PC-9 (cell line): ENCODE data around the gene C10orf67.

Experiments used
- EZH2 ChIP-seq: fragments of 200-600 bp; sonication (generic); IDR thresholded peaks from 2 replicates; pipeline ENCODE4 v1.8.0; 2017; ENCODE audit warnings: antibody characterized with exemption, low read depth
- TF ChIP-seq, protein P1 (sequence below): fragments of 200-600 bp; sonication (generic); conservative IDR thresholded peaks from 2 replicates; pipeline ENCODE4 v1.6.1; 2017; ENCODE audit warnings: mixed run types, antibody characterized with exemption, mild to moderate bottlenecking, moderate library complexity

DNA sequence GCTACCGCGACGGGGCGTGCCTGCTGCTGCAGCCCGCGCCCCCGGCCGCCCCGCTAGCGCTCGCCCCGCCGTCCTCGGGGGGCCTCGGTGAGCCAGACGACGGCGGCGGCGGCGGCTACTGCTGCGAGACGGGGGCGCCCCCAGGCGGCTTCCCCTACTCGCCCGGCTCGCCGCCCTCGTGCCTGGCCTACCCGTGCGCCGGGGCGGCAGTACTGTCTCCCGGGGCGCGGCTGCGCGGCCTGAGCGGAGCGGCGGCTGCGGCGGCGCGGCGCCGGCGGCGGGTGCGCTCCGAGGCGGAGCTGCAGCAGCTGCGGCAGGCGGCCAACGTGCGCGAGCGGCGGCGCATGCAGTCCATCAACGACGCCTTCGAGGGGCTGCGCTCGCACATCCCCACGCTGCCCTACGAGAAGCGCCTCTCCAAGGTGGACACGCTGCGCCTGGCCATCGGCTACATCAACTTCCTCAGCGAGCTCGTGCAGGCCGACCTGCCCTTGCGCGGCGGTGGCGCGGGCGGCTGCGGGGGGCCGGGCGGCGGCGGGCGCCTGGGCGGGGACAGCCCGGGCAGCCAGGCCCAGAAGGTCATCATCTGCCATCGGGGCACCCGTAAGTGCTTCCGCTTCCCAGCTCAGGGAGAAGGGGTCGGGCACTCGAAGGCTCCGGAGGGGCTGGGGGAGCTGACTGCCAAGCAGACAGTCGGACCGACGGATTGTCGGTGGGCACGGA lies 151.7 kb downstream of the C10orf67 start:
- TF ChIP-seq, protein P1, sequence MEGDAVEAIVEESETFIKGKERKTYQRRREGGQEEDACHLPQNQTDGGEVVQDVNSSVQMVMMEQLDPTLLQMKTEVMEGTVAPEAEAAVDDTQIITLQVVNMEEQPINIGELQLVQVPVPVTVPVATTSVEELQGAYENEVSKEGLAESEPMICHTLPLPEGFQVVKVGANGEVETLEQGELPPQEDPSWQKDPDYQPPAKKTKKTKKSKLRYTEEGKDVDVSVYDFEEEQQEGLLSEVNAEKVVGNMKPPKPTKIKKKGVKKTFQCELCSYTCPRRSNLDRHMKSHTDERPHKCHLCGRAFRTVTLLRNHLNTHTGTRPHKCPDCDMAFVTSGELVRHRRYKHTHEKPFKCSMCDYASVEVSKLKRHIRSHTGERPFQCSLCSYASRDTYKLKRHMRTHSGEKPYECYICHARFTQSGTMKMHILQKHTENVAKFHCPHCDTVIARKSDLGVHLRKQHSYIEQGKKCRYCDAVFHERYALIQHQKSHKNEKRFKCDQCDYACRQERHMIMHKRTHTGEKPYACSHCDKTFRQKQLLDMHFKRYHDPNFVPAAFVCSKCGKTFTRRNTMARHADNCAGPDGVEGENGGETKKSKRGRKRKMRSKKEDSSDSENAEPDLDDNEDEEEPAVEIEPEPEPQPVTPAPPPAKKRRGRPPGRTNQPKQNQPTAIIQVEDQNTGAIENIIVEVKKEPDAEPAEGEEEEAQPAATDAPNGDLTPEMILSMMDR: no peak
- TF ChIP-seq EZH2: no peak
